GM23338 (cell line): ENCODE measurements around the gene LAPTM5. TPM values are rescaled to one million over a fixed set of nuclear protein-coding genes. Genes with fewer than 3 reads are reported as not detected.

ENCODE experiments used
- ATAC-seq: fragments of 200-7000 bp; cut with Tn5 transposase; 3 replicates; pipeline ENCODE4 v1.9.1; 2020
- DNase-seq: peaks from one replicate; pipeline ENCODE4 v3.0.0-alpha.2; 2015; ENCODE audit warnings: low spot score
- H2AFZ ChIP-seq: fragments of 200-600 bp; sonication (generic); 2 replicates; pipeline ENCODE4 v1.8.0; 2016; ENCODE audit warnings: antibody characterized with exemption, mild to moderate bottlenecking, moderate library complexity
- H3F3A ChIP-seq: fragments of 200-600 bp; sonication (generic); replicated peaks from 2 replicates; pipeline ENCODE4 v1.8.0; 2017; ENCODE audit warnings: antibody characterized with exemption, mixed run types, low read depth
- H3K27ac ChIP-seq: fragments of 200-600 bp; sonication (generic); 2 replicates; pipeline ENCODE4 v1.6.1; 2016; ENCODE audit warnings: low read depth
- H3K27me3 ChIP-seq: fragments of 200-600 bp; sonication (generic); 2 replicates; pipeline ENCODE4 v1.8.0; 2016; ENCODE audit warnings: mild to moderate bottlenecking, mixed run types, moderate library complexity; ENCODE audit not compliant: insufficient read depth
- H3K36me3 ChIP-seq: fragments of 200-600 bp; sonication (generic); 2 replicates; pipeline ENCODE4 v1.8.0; 2016; ENCODE audit warnings: mild to moderate bottlenecking; ENCODE audit not compliant: insufficient read depth
- H3K4me1 ChIP-seq: fragments of 200-600 bp; sonication (generic); 2 replicates; pipeline ENCODE4 v1.8.0; 2016; ENCODE audit warnings: mild to moderate bottlenecking, moderate library complexity; ENCODE audit not compliant: insufficient read depth
- H3K4me2 ChIP-seq: fragments of 200-600 bp; sonication (generic); 2 replicates; pipeline ENCODE4 v1.7.1; 2017; ENCODE audit warnings: mixed run types
- H3K4me3 ChIP-seq: fragments of 200-600 bp; sonication (generic); 2 replicates; pipeline ENCODE4 v1.6.1; 2016; ENCODE audit warnings: mixed run types
- H3K79me2 ChIP-seq: fragments of 200-600 bp; sonication (generic); replicated peaks from 2 replicates; pipeline ENCODE4 v1.8.0; 2017; ENCODE audit warnings: mild to moderate bottlenecking; ENCODE audit not compliant: insufficient read depth
- H3K9me2 ChIP-seq: fragments of 200-600 bp; sonication (generic); 2 replicates; pipeline ENCODE4 v1.8.0; 2017; ENCODE audit not compliant: insufficient read depth
- H4K20me1 ChIP-seq: fragments of 200-600 bp; sonication (generic); replicated peaks from 2 replicates; pipeline ENCODE4 v1.8.0; 2017; ENCODE audit warnings: mild to moderate bottlenecking; ENCODE audit not compliant: insufficient read depth
- H3K27ac Mint-ChIP-seq: 2 replicates; pipeline ENCODE4 v1.8.0; 2020; ENCODE audit warnings: inconsistent platforms, mild to moderate bottlenecking, moderate library complexity, mixed read lengths
- H3K27me3 Mint-ChIP-seq: 3 replicates; pipeline ENCODE4 v1.8.0; 2022; ENCODE audit warnings: low read depth, mild to moderate bottlenecking, moderate library complexity, mixed read lengths, inconsistent platforms; ENCODE audit not compliant: insufficient read depth, poor library complexity
- H3K36me3 Mint-ChIP-seq: 3 replicates; pipeline ENCODE4 v1.8.0; 2021; ENCODE audit warnings: low read depth, mild to moderate bottlenecking, inconsistent platforms, moderate library complexity, mixed read lengths
- H3K4me1 Mint-ChIP-seq: 3 replicates; pipeline ENCODE4 v1.8.0; 2020; ENCODE audit warnings: mild to moderate bottlenecking, inconsistent platforms, mixed read lengths
- H3K4me3 Mint-ChIP-seq: 3 replicates; pipeline ENCODE4 v1.8.0; 2021; ENCODE audit warnings: moderate library complexity, mild to moderate bottlenecking, inconsistent platforms, mixed read lengths
- H3K9me3 Mint-ChIP-seq: 3 replicates; pipeline ENCODE4 v1.8.0; 2020; ENCODE audit warnings: moderate library complexity, mild to moderate bottlenecking, inconsistent platforms, mixed read lengths
- CREB1 ChIP-seq: fragments of 250-450 bp; sonication (Bioruptor Pico); IDR thresholded peaks from 2 replicates; pipeline ENCODE4 v1.5.0; 2020; ENCODE audit warnings: low read depth, mild to moderate bottlenecking, moderate library complexity
- CTCF ChIP-seq, 2 experiments: fragments of 200-600 bp in 1 of 2; sonication (generic) in 1 of 2; conservative IDR thresholded peaks; 2 replicates each; pipeline versions ENCODE4 v1.5.1 to v1.6.1; 2016 to 2017; ENCODE audit warnings: antibody characterized with exemption in 2 of 2, low read depth in 2 of 2, mild to moderate bottlenecking in 2 of 2, moderate library complexity in 1 of 2
- ETS1 ChIP-seq: IDR thresholded peaks from 2 replicates; pipeline ENCODE4 v1.6.1; 2016; ENCODE audit warnings: antibody characterized with exemption
- EZH2 ChIP-seq: fragments of 200-600 bp; sonication (generic); IDR thresholded peaks from one replicate; pipeline ENCODE4 v1.8.0; 2017; ENCODE audit warnings: antibody characterized with exemption, mild to moderate bottlenecking, low read depth; ENCODE audit not compliant: unreplicated experiment
- EZH2phosphoT487 ChIP-seq: fragments of 200-600 bp; sonication (generic); IDR thresholded peaks from one replicate; pipeline ENCODE4 v1.8.1; 2018; ENCODE audit warnings: antibody characterized with exemption; ENCODE audit not compliant: unreplicated experiment
- JUNB ChIP-seq: IDR thresholded peaks from one replicate; pipeline ENCODE4 v1.6.1; 2016; ENCODE audit warnings: antibody characterized with exemption; ENCODE audit not compliant: unreplicated experiment
- NANOG ChIP-seq: IDR thresholded peaks from 2 replicates; pipeline ENCODE4 v1.6.1; 2016; ENCODE audit warnings: antibody characterized with exemption, borderline replicate concordance
- POLR2AphosphoS5 ChIP-seq: IDR thresholded peaks from 2 replicates; pipeline ENCODE4 v1.6.1; 2016; ENCODE audit warnings: antibody characterized with exemption, low read depth
- REST ChIP-seq: IDR thresholded peaks from one replicate; pipeline ENCODE4 v1.6.1; 2018; ENCODE audit warnings: antibody characterized with exemption; ENCODE audit not compliant: unreplicated experiment
- STAT1 ChIP-seq: IDR thresholded peaks from one replicate; pipeline ENCODE4 v1.6.1; 2016; ENCODE audit warnings: antibody characterized with exemption; ENCODE audit not compliant: unreplicated experiment
- ZNF114 ChIP-seq: fragments of 250-450 bp; sonication (Bioruptor Pico); IDR thresholded peaks from 2 replicates; pipeline ENCODE4 v1.5.0; 2020; ENCODE audit warnings: mild to moderate bottlenecking, moderate library complexity
- ZNF331 ChIP-seq: fragments of 250-450 bp; sonication (Bioruptor Pico); IDR thresholded peaks from 2 replicates; pipeline ENCODE4 v1.5.0; 2020; ENCODE audit warnings: low read depth, mild to moderate bottlenecking, moderate library complexity
- polyA plus RNA-seq: library from polyadenylated mRNA; unstranded; fragments of >200 nt; fragmentation: Nextera tagmentation; extraction: Ambion mirVana; gene quantifications from 2 replicates; pipeline ENCODE4 v1.2.1, GENCODE V29; 2016
- total RNA-seq: library from RNA; depleted of rRNA; stranded (reverse); fragments of >200 nt; shearing (Covaris generic); gene quantifications from 2 replicates; pipeline ENCODE4 v1.2.3, GENCODE V29; 2014

Gene LAPTM5
- total and polyA plus RNA-seq, 2 experiments from 2014 or later: 0.21 TPM; not detected in 1

- TF ChIP-seq ETS1: no peak
- no peak for TF ChIP-seq CTCF (conservative IDR thresholded peaks at IDR 0.05; ENCODE audit: low read depth in 2 of 2)
- TF ChIP-seq EZH2phosphoT487: no peak
These were observed 1.8 kb downstream of the LAPTM5 start (continued) for GRCh38 chr1:30755746-30756145.

- Mint-ChIP-seq H3K9me3 (no peaks in the 10 kb centered on the region), H3K27ac (no peak overlapping the region), H3K36me3 (no peaks in the 10 kb centered on the region), H3K4me3 (no peak overlapping the region), H3K27me3 (peaks cover 12% of the 10 kb centered on the region), H3K4me1 (peaks cover 14% of the 10 kb centered on the region)
- no peaks in the 10 kb centered on the region for H3K36me3 ChIP-seq
- DNase-seq (no peak), ATAC-seq (no peak)
- no peaks in the 10 kb centered on the region for H3F3A ChIP-seq
- no peak overlapping the region for H2AFZ ChIP-seq
- no peak overlapping the region for H3K4me3 ChIP-seq
- H4K20me1 ChIP-seq: no peaks in the 10 kb centered on the region
- H3K27me3 ChIP-seq: no peaks in the 10 kb centered on the region
- no peak overlapping the region for H3K27ac ChIP-seq
- no peaks in the 10 kb centered on the region for H3K79me2 ChIP-seq
- H3K9me2 ChIP-seq: no peaks in the 10 kb centered on the region
- peaks cover 7% of the 10 kb centered on the region; the same call in 1 of the 2 replicates for H3K4me1 ChIP-seq
- H3K4me2 ChIP-seq: no peak overlapping the region
- TF ChIP-seq STAT1 (no peak), POLR2AphosphoS5 (no peak), CREB1 (CRISPR knock-in tag) (no peak), REST (no peak), EZH2 (no peak), ETS1 (no peak), JUNB (no peak), EZH2phosphoT487 (no peak), ZNF114 (CRISPR knock-in tag) (no peak), NANOG (no peak), CTCF (conservative IDR thresholded peaks at IDR 0.05; ENCODE audit: low read depth in 2 of 2) (no peak), ZNF331 (CRISPR knock-in tag) (no peak)
These were observed 2.2 kb downstream of the LAPTM5 start for GRCh38 chr1:30755334-30755733.
